ENCODE data around the gene ITPR1.

The ITPR1 gene

DNA sequence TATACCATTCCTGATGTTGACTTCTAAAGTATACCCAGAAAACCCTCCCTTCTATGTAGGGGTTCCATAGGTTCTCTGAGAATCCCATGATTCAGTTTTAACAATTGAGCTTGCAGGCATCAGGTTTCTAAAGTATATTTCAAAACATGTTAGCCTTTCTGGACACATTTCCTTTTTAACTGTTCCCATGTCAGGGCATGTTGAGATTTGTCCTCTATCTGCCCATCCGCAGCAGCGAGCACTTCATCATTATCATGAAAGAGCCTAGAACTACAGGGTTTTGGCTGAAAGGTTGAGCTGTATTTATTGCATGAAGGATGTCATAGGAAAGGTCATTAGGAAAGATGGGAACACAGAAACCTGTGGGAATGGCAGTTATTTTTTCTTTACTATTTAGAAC lies 285.0 kb downstream of the ITPR1 start:
- TF ChIP-seq TAF1 (IDR thresholded peaks at IDR 0.05; ENCODE audit: borderline replicate concordance, insufficient read depth, low read length) (no peak), REST (IDR thresholded peaks at IDR 0.05; ENCODE audit: insufficient read depth in 1 of 2, low read depth in 2 of 2, low read length in 2 of 2) (no peak), FOXP2 (optimal IDR thresholded peaks at IDR 0.05; ENCODE audit: borderline replicate concordance, extremely low read depth, extremely low read length, insufficient read depth) (no peak), POLR2AphosphoS5 (IDR thresholded peaks at IDR 0.05; ENCODE audit: low read depth, low read length) (no peak), SIN3A (IDR thresholded peaks at IDR 0.05; ENCODE audit: borderline replicate concordance, insufficient read depth, low read length) (no peak)

GRCh38 chr3:4778740-4779139 lies 285.6 kb downstream of the ITPR1 start:
- TF ChIP-seq FOXP2 (optimal IDR thresholded peaks at IDR 0.05; ENCODE audit: borderline replicate concordance, extremely low read depth, extremely low read length, insufficient read depth): no peak
- TF ChIP-seq POLR2AphosphoS5 (IDR thresholded peaks at IDR 0.05; ENCODE audit: low read depth, low read length): no peak
- TF ChIP-seq SIN3A (IDR thresholded peaks at IDR 0.05; ENCODE audit: borderline replicate concordance, insufficient read depth, low read length): no peak
- no peak for TF ChIP-seq TAF1 (IDR thresholded peaks at IDR 0.05; ENCODE audit: borderline replicate concordance, insufficient read depth, low read length)
- TF ChIP-seq REST (IDR thresholded peaks at IDR 0.05; ENCODE audit: insufficient read depth in 1 of 2, low read depth in 2 of 2, low read length in 2 of 2): no peak

DNA sequence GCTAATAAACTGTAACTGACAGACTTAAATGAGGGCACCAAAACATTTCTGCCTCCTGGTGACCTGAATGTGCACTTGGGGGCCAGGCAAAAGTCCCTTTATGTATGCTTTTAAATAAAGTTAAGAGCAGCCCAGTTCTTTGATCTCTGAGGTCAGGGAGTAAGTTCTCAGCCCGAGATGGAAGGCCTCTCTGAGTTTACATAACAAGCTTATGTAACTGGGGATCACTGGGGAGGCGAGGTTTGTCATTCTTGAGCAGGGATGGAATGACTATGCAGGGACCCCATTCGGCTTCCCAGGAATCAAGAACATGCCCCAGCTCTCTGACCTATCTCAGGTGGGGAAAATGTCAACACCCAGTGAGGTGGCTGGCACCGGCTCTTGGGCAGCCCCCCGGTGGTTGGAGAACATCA lies 287.4 kb downstream of the ITPR1 start:
- no peak for TF ChIP-seq FOXP2 (optimal IDR thresholded peaks at IDR 0.05; ENCODE audit: borderline replicate concordance, extremely low read depth, extremely low read length, insufficient read depth)
- TF ChIP-seq POLR2AphosphoS5 (IDR thresholded peaks at IDR 0.05; ENCODE audit: low read depth, low read length): no peak
- TF ChIP-seq REST (IDR thresholded peaks at IDR 0.05; ENCODE audit: insufficient read depth in 1 of 2, low read depth in 2 of 2, low read length in 2 of 2): no peak
- no peak for TF ChIP-seq SIN3A (IDR thresholded peaks at IDR 0.05; ENCODE audit: borderline replicate concordance, insufficient read depth, low read length)
- TF ChIP-seq TAF1 (IDR thresholded peaks at IDR 0.05; ENCODE audit: borderline replicate concordance, insufficient read depth, low read length): no peak

DNA sequence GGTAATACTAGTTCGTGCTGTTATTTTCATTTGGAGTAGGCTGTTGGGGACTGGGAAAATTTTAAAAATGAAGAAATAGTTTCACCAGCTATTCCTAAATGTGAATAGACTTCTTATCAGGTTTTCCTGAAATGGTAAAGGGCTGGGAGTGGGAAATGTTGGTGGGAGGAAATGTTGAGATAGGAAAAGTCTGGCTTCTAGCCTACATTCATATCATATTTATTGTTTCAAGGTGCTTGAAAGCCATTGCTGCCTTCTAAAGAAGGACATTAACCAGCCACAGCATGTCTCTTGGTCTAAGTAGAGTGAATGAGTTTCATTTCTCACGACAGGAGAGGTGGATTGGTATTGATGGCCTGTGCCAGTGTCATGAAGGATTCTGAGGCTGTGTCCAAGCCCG lies 288.9 kb downstream of the ITPR1 start:
- TF ChIP-seq FOXP2 (optimal IDR thresholded peaks at IDR 0.05; ENCODE audit: borderline replicate concordance, extremely low read depth, extremely low read length, insufficient read depth) (no peak), POLR2AphosphoS5 (IDR thresholded peaks at IDR 0.05; ENCODE audit: low read depth, low read length) (no peak), TAF1 (IDR thresholded peaks at IDR 0.05; ENCODE audit: borderline replicate concordance, insufficient read depth, low read length) (no peak), REST (IDR thresholded peaks at IDR 0.05; ENCODE audit: insufficient read depth in 1 of 2, low read depth in 2 of 2, low read length in 2 of 2) (no peak)

GRCh38 chr3:4785551-4785950 lies 292.4 kb downstream of the ITPR1 start:
- TF ChIP-seq REST (IDR thresholded peaks at IDR 0.05; ENCODE audit: insufficient read depth in 1 of 2, low read depth in 2 of 2, low read length in 2 of 2): no peak
- no peak for TF ChIP-seq SIN3A (IDR thresholded peaks at IDR 0.05; ENCODE audit: borderline replicate concordance, insufficient read depth, low read length)
- TF ChIP-seq TAF1 (IDR thresholded peaks at IDR 0.05; ENCODE audit: borderline replicate concordance, insufficient read depth, low read length): no peak
- TF ChIP-seq FOXP2 (optimal IDR thresholded peaks at IDR 0.05; ENCODE audit: borderline replicate concordance, extremely low read depth, extremely low read length, insufficient read depth): no peak
- no peak for TF ChIP-seq POLR2AphosphoS5 (IDR thresholded peaks at IDR 0.05; ENCODE audit: low read depth, low read length)

All from PFSK-1 (cell line).